ENCODE results near the gene NABP2. TPM values are rescaled to one million over a fixed set of nuclear protein-coding genes. Genes with fewer than 3 reads are reported as not detected.

Gene NABP2
- total RNA-seq, 1 experiment from 2014 or later = 49.0 TPM

DNA sequence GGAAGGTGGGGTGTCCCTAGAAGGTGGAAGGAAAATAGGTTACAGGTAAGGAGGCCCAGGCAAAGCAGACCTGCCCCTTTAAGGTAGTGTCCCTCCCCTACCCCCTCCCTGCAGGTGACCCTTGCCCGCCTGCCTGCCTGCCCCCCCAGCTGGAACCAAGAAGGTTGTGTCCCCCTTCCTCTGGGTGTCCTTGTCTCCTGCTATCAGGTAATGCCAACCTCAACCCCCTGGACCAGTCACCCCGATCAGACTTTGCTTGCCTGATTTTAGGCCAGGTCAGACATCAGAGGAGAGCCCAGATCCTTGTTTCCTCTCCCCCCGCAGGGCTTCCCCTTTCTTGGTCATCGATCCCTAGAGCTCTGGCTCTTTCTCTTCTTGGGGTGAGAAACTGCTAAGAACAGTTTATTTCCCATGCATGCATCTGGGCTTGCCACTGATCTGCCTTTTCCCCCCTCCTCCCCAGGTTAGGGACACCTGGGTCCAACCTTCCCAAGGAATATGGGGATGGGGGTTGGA lies 5.8 kb downstream of the NABP2 start, which contains the start of gene SLC39A5:
Gene SLC39A5 (plus strand): TSS at position 136 of the 516 bp plus-strand sequence. CDS start 1,224 bp downstream, outside the sequence.
- H2BK20ac ChIP-seq (ENCODE audit: low read depth, low read length, poor library complexity, severe bottlenecking) = no peak within 1 kb of the TSS
- H2BK5ac ChIP-seq (ENCODE audit: insufficient read length, low read length) = no peak within 1 kb of the TSS
- H4K20me1 ChIP-seq (ENCODE audit: control insufficient read depth, insufficient read depth, insufficient read length) = peaks cover 3% of the 10 kb centered on the region
- H3K27ac ChIP-seq (ENCODE audit: insufficient read length, low read depth, low read length) = no peak within 1 kb of the TSS
- Mint-ChIP-seq H3K27me3 (ENCODE audit: low read depth) (peaks cover 9% of the 10 kb centered on the region), H3K4me1 (peaks cover 15 to 18% of the 10 kb centered on the region in 2 experiments), H3K4me3 (no peak within 1 kb of the TSS; a peak in 1 of 5 replicates), H3K36me3 (ENCODE audit: insufficient read depth in 1 of 3, low read depth in 3 of 3) (peaks cover 2 to 17% (median 10%) of the 10 kb centered on the region in 3 experiments; a peak in 5 of 7 replicates), H3K9me3 (no peaks in the 10 kb centered on the region; a peak in 1 of 5 replicates), H3K27ac (no peak within 1 kb of the TSS; a peak in 1 of 7 replicates)
- H4K5ac ChIP-seq (ENCODE audit: insufficient read length, low read depth, low read length) = no peak within 1 kb of the TSS
- no peak within 1 kb of the TSS for H4K91ac ChIP-seq (ENCODE audit: insufficient read length, low read depth, low read length)
- H3K9ac ChIP-seq (ENCODE audit: extremely low read depth, insufficient read length, low read length) = no peak within 1 kb of the TSS
- no peak within 1 kb of the TSS for H2AK5ac ChIP-seq (ENCODE audit: insufficient read length, low read length)
- no peak within 1 kb of the TSS for H2BK15ac ChIP-seq (ENCODE audit: low read depth, low read length)
- H3K4me2 ChIP-seq (ENCODE audit: insufficient read depth, insufficient read length, low read length) = no peak within 1 kb of the TSS
- no peak within 1 kb of the TSS for H3K14ac ChIP-seq (ENCODE audit: insufficient read depth, low read length)
- no peak for DNase-seq
- TF ChIP-seq, protein P1, sequence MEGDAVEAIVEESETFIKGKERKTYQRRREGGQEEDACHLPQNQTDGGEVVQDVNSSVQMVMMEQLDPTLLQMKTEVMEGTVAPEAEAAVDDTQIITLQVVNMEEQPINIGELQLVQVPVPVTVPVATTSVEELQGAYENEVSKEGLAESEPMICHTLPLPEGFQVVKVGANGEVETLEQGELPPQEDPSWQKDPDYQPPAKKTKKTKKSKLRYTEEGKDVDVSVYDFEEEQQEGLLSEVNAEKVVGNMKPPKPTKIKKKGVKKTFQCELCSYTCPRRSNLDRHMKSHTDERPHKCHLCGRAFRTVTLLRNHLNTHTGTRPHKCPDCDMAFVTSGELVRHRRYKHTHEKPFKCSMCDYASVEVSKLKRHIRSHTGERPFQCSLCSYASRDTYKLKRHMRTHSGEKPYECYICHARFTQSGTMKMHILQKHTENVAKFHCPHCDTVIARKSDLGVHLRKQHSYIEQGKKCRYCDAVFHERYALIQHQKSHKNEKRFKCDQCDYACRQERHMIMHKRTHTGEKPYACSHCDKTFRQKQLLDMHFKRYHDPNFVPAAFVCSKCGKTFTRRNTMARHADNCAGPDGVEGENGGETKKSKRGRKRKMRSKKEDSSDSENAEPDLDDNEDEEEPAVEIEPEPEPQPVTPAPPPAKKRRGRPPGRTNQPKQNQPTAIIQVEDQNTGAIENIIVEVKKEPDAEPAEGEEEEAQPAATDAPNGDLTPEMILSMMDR (conservative IDR thresholded peaks at IDR 0.05) = no peak
- H4K8ac ChIP-seq (replicated peaks; ENCODE audit: insufficient read length, low read depth, low read length) = no peak within 1 kb of the TSS
- H3T11ph ChIP-seq (ENCODE audit: low read length) = no peak within 1 kb of the TSS
- no CpG with 5 or more reads among the region's 4 CpGs for WGBS (ENCODE audit: extremely low coverage, insufficient read length, low lambda C conversion rate)
- no peak within 1 kb of the TSS for H2BK12ac ChIP-seq (ENCODE audit: insufficient read length, low read depth, low read length)
- H3K23ac ChIP-seq (ENCODE audit: insufficient read length, low read depth, low read length) = no peak within 1 kb of the TSS
- H3K9me3 ChIP-seq (ENCODE audit: control insufficient read depth, low read depth, low read length) = no peaks in the 10 kb centered on the region
- no peak within 1 kb of the TSS for H3K18ac ChIP-seq (ENCODE audit: insufficient read length, low read depth, low read length)
- no peaks in the 10 kb centered on the region for H3K23me2 ChIP-seq (ENCODE audit: insufficient read length, low read depth, low read length, poor library complexity, severe bottlenecking)
- H3K4me1 ChIP-seq (ENCODE audit: insufficient read depth, low read length) = no peaks in the 10 kb centered on the region
- no peak within 1 kb of the TSS for H2AFZ ChIP-seq (ENCODE audit: low read length)
- H3K56ac ChIP-seq (ENCODE audit: insufficient read length, low read depth, low read length) = no peak within 1 kb of the TSS
- H2BK120ac ChIP-seq (ENCODE audit: low read depth, low read length, poor library complexity, severe bottlenecking) = no peak within 1 kb of the TSS
- no peaks in the 10 kb centered on the region for H3K79me2 ChIP-seq (ENCODE audit: insufficient read depth, low read length)
- no peak within 1 kb of the TSS for H3K4ac ChIP-seq (ENCODE audit: low read depth, low read length)
- no peaks in the 10 kb centered on the region for H3K27me3 ChIP-seq (ENCODE audit: insufficient read depth, low read length)
- no peaks in the 10 kb centered on the region for H3K79me1 ChIP-seq (ENCODE audit: insufficient read depth, low read depth, low read length, poor library complexity, severe bottlenecking)
